ENCODE measurements around the gene KIAA0825. TPM values are rescaled to one million over a fixed set of nuclear protein-coding genes. Genes with fewer than 3 reads are reported as not detected.

The KIAA0825 gene
- total and polyA plus RNA-seq, 2 donors (not counting 1 experiment from before 2014, with no cell fraction given): 1.7 to 3.6 TPM

DNA sequence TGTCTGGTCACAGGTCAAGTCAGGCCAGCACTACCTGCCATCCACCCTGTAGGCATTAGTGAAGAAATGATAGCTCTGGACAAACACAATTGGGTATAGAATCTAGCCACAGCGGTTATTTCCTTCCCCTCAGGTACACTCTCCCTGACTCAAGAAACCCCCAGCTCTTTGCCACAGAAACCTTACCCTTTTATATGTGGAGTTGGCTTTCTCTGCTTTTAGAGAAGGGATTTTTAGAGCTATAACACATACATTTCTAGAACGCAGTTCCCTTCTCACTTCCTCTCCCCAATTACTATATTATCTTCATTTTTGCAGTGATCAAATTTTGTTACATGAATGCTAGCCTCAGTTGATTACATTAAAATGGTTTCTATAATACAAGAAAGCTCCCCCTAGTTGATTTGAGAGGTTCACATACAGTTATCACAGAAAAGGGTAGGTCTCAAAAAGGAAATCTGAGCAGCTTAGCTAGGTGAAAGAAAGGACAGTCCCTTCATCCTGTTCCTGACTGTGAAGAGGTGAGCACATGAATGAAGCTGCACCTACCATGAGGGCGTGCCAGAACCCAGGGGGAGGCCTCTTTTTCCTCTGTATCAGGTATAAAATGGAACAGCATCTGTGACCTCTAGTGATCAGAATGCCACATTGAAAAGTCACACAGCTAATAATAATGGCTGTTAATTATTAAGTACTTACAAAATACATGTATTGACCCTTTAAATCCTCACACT is 425.6 kb downstream of the KIAA0825 start:
- Histone ChIP-seq H3K9ac (ENCODE audit: insufficient read depth, low read length) (no peak overlapping the region), H2AFZ (ENCODE audit: low read length) (no peak overlapping the region), H3K27ac (ENCODE audit: insufficient read depth, low read length) (no peak overlapping the region), H3K4me3 (replicated peaks in 1 of 4; ENCODE audit: control extremely low read depth in 1 of 4, insufficient read depth in 1 of 4, low read depth in 3 of 4, low read length in 4 of 4) (no peak overlapping the region), H3K9me3 (ENCODE audit: control insufficient read depth, insufficient read depth, low read depth, low read length) (no peaks in the 10 kb centered on the region), H3K27me3 (ENCODE audit: control insufficient read depth, insufficient read depth, low read length) (no peaks in the 10 kb centered on the region), H4K20me1 (ENCODE audit: control insufficient read depth, extremely low read depth, insufficient read depth, low read length) (no peaks in the 10 kb centered on the region), H3K4me2 (ENCODE audit: extremely low read depth, insufficient read depth, low read length) (no peak overlapping the region), H3K36me3 (ENCODE audit: control insufficient read depth, insufficient read depth, low read length) (no peaks in the 10 kb centered on the region), H3K79me2 (ENCODE audit: control insufficient read depth, insufficient read depth, low read length) (no peaks in the 10 kb centered on the region), H3K4me1 (ENCODE audit: control insufficient read depth, extremely low read depth, insufficient read depth, low read length) (no peaks in the 10 kb centered on the region)
- no peak for DNase-seq (ENCODE audit: low read depth in 2 of 2)
- no peak for TF ChIP-seq EZH2 (IDR thresholded peaks at IDR 0.05; ENCODE audit: low read length, missing control alignments)
- TF ChIP-seq, protein P1, sequence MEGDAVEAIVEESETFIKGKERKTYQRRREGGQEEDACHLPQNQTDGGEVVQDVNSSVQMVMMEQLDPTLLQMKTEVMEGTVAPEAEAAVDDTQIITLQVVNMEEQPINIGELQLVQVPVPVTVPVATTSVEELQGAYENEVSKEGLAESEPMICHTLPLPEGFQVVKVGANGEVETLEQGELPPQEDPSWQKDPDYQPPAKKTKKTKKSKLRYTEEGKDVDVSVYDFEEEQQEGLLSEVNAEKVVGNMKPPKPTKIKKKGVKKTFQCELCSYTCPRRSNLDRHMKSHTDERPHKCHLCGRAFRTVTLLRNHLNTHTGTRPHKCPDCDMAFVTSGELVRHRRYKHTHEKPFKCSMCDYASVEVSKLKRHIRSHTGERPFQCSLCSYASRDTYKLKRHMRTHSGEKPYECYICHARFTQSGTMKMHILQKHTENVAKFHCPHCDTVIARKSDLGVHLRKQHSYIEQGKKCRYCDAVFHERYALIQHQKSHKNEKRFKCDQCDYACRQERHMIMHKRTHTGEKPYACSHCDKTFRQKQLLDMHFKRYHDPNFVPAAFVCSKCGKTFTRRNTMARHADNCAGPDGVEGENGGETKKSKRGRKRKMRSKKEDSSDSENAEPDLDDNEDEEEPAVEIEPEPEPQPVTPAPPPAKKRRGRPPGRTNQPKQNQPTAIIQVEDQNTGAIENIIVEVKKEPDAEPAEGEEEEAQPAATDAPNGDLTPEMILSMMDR (conservative IDR thresholded peaks at IDR 0.05 in 1 of 2, IDR thresholded peaks at IDR 0.05 in 1 of 2; ENCODE audit: low read depth in 1 of 2, low read length in 2 of 2): no peak

- Histone ChIP-seq H3K4me3 (replicated peaks in 1 of 4; ENCODE audit: control extremely low read depth in 1 of 4, insufficient read depth in 1 of 4, low read depth in 3 of 4, low read length in 4 of 4) (no peak overlapping the region), H3K27ac (ENCODE audit: insufficient read depth, low read length) (no peak overlapping the region), H3K9me3 (ENCODE audit: control insufficient read depth, insufficient read depth, low read depth, low read length) (no peaks in the 10 kb centered on the region), H3K79me2 (ENCODE audit: control insufficient read depth, insufficient read depth, low read length) (no peaks in the 10 kb centered on the region), H3K36me3 (ENCODE audit: control insufficient read depth, insufficient read depth, low read length) (no peaks in the 10 kb centered on the region), H2AFZ (ENCODE audit: low read length) (no peak overlapping the region), H3K9ac (ENCODE audit: insufficient read depth, low read length) (no peak overlapping the region), H4K20me1 (ENCODE audit: control insufficient read depth, extremely low read depth, insufficient read depth, low read length) (no peaks in the 10 kb centered on the region), H3K27me3 (ENCODE audit: control insufficient read depth, insufficient read depth, low read length) (no peaks in the 10 kb centered on the region), H3K4me1 (ENCODE audit: control insufficient read depth, extremely low read depth, insufficient read depth, low read length) (no peaks in the 10 kb centered on the region), H3K4me2 (ENCODE audit: extremely low read depth, insufficient read depth, low read length) (no peak overlapping the region)
- no peak for TF ChIP-seq EZH2 (IDR thresholded peaks at IDR 0.05; ENCODE audit: low read length, missing control alignments)
- TF ChIP-seq, protein P1 (conservative IDR thresholded peaks at IDR 0.05 in 1 of 2, IDR thresholded peaks at IDR 0.05 in 1 of 2; ENCODE audit: low read depth in 1 of 2, low read length in 2 of 2): no peak
- DNase-seq (ENCODE audit: low read depth in 2 of 2): no peak
Measured at GRCh38 chr5:94191604-94192003, 426.8 kb downstream of the KIAA0825 start.

DNA sequence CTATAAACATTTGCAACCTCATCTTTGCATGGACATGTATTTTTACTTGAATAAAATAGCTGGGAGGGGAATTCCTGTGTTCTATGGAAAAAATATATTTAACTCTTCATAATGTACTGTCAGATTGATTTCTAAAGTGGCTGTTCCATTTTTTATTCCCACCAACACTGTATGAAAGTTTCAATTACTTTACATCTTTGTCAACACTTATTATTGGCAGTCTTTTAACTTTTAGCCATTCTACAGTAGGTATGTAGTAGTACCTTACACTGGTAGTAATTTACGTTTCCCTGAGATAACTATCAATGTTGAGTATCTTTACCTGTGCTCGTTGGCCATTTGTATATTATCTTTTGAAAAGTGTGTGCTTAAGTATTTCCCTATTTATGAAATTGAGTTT is 429.7 kb downstream of the KIAA0825 start:
- no peaks in the 10 kb centered on the region for H4K20me1 ChIP-seq (ENCODE audit: control insufficient read depth, extremely low read depth, insufficient read depth, low read length)
- H3K4me2 ChIP-seq (ENCODE audit: extremely low read depth, insufficient read depth, low read length): no peak overlapping the region
- H3K27ac ChIP-seq (ENCODE audit: insufficient read depth, low read length): no peak overlapping the region
- H3K27me3 ChIP-seq (ENCODE audit: control insufficient read depth, insufficient read depth, low read length): no peaks in the 10 kb centered on the region
- TF ChIP-seq, protein P1 (conservative IDR thresholded peaks at IDR 0.05 in 1 of 2, IDR thresholded peaks at IDR 0.05 in 1 of 2; ENCODE audit: low read depth in 1 of 2, low read length in 2 of 2): no peak
- H3K4me1 ChIP-seq (ENCODE audit: control insufficient read depth, extremely low read depth, insufficient read depth, low read length): no peaks in the 10 kb centered on the region
- H3K36me3 ChIP-seq (ENCODE audit: control insufficient read depth, insufficient read depth, low read length): no peaks in the 10 kb centered on the region
- H3K9ac ChIP-seq (ENCODE audit: insufficient read depth, low read length): no peak overlapping the region
- no peaks in the 10 kb centered on the region for H3K9me3 ChIP-seq (ENCODE audit: control insufficient read depth, insufficient read depth, low read depth, low read length)
- H3K79me2 ChIP-seq (ENCODE audit: control insufficient read depth, insufficient read depth, low read length): no peaks in the 10 kb centered on the region
- H3K4me3 ChIP-seq (replicated peaks in 1 of 4; ENCODE audit: control extremely low read depth in 1 of 4, insufficient read depth in 1 of 4, low read depth in 3 of 4, low read length in 4 of 4): no peak overlapping the region
- DNase-seq (ENCODE audit: low read depth in 2 of 2): no peak
- no peak overlapping the region for H2AFZ ChIP-seq (ENCODE audit: low read length)

All from fibroblast of lung (primary cell).